ENCODE results near the gene RNU6-9. TPM values are rescaled to one million over a fixed set of nuclear protein-coding genes. Genes with fewer than 3 reads are reported as not detected.

The RNU6-9 gene
- total and polyA plus RNA-seq, 2 of the 13 experiments (the other 11 are each of a cell fraction or from before 2014, with no cell fraction given), result under 0.01 TPM; not detected in 1

GRCh38 chr19:924553-925086 is 31.3 kb downstream of the RNU6-9 start (continued):
- TF ChIP-seq UBTF (CRISPR knock-in tag; IDR thresholded peaks at IDR 0.05), result no peak
- no peak for TF ChIP-seq ZNF329 (CRISPR knock-in tag; IDR thresholded peaks at IDR 0.05; ENCODE audit: low read depth)
- TF ChIP-seq ZGPAT (CRISPR knock-in tag; IDR thresholded peaks at IDR 0.05), result no peak
- no peak for TF ChIP-seq SAFB2 (CRISPR knock-in tag; IDR thresholded peaks at IDR 0.05; ENCODE audit: borderline replicate concordance, low read depth)
- TF ChIP-seq ZBTB34 (CRISPR knock-in tag; IDR thresholded peaks at IDR 0.05), result no peak
- TF ChIP-seq ZNF713 (CRISPR knock-in tag; IDR thresholded peaks at IDR 0.05), result no peak
- no peak for TF ChIP-seq MEIS1 (CRISPR knock-in tag; IDR thresholded peaks at IDR 0.05; ENCODE audit: borderline replicate concordance)
- TF ChIP-seq PBX2 (CRISPR knock-in tag; IDR thresholded peaks at IDR 0.05), result no peak
- TF ChIP-seq POGK (CRISPR knock-in tag; conservative IDR thresholded peaks at IDR 0.05), result peak; percentile 76; the same call in 1 of the 2 replicates
- TF ChIP-seq ZNF512B (CRISPR knock-in tag; IDR thresholded peaks at IDR 0.05; ENCODE audit: borderline replicate concordance), result no peak
- TF ChIP-seq GATAD2A (CRISPR knock-in tag; IDR thresholded peaks at IDR 0.05), result 0 out of 2 replicates have a peak, but pooled peaks have one; percentile 9
- TF ChIP-seq SNAI1 (CRISPR knock-in tag; IDR thresholded peaks at IDR 0.05; ENCODE audit: borderline replicate concordance), result peak; percentile 53; the same call in 1 of the 2 replicates
- TF ChIP-seq ZNF296 (CRISPR knock-in tag; conservative IDR thresholded peaks at IDR 0.05), result no peak
- TF ChIP-seq ZNF576 (CRISPR knock-in tag; IDR thresholded peaks at IDR 0.05), result peak; percentile 59; the same call in 1 of the 2 replicates
- TF ChIP-seq ZNF441 (CRISPR knock-in tag; IDR thresholded peaks at IDR 0.05; ENCODE audit: borderline replicate concordance), result no peak

All from HepG2 (cell line).